ENCODE results near the gene SELENOK. TPM values are rescaled to one million over a fixed set of nuclear protein-coding genes. Genes with fewer than 3 reads are reported as not detected.
A peak's percentile ranks its signal among the peaks of the same experiment; 100 is the strongest.

The SELENOK gene
- total RNA-seq, 3 donors from 2014 or later, result 37.2 to 56.2 (median 47.2) TPM

DNA sequence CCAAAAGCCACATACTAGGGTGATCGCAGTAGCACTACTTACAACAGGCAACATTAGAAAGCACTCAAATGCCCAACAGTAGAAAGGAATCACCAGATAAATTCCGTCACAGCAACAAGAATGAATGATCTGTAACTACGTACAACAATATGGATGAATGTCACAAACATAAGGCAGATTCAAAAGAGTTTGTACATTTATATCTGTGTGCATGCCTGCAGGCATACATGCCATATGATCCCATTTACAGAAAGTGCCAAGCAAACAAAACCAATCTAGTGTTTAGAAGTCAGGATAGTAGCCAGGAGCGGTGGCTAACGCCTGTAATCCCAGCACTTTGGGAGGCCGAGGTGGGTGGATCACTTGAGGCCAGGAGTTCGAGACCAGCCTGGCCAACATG lies 41.7 kb downstream of the SELENOK start:
- Histone ChIP-seq H3K9me3 (no peaks in the 10 kb centered on the region), H3K36me3 (ENCODE audit: low read depth) (no peaks in the 10 kb centered on the region), H3K4me3 (no peak overlapping the region), H3K4me1 (ENCODE audit: low read depth) (peaks cover 7% of the 10 kb centered on the region)
- ATAC-seq (no peak), DNase-seq (no peak)
- TF ChIP-seq, protein P1, sequence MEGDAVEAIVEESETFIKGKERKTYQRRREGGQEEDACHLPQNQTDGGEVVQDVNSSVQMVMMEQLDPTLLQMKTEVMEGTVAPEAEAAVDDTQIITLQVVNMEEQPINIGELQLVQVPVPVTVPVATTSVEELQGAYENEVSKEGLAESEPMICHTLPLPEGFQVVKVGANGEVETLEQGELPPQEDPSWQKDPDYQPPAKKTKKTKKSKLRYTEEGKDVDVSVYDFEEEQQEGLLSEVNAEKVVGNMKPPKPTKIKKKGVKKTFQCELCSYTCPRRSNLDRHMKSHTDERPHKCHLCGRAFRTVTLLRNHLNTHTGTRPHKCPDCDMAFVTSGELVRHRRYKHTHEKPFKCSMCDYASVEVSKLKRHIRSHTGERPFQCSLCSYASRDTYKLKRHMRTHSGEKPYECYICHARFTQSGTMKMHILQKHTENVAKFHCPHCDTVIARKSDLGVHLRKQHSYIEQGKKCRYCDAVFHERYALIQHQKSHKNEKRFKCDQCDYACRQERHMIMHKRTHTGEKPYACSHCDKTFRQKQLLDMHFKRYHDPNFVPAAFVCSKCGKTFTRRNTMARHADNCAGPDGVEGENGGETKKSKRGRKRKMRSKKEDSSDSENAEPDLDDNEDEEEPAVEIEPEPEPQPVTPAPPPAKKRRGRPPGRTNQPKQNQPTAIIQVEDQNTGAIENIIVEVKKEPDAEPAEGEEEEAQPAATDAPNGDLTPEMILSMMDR (IDR thresholded peaks at IDR 0.05), result no peak
- intact Hi-C loops (cut with DNase I, micrococcal nuclease), result no loop called here

DNA sequence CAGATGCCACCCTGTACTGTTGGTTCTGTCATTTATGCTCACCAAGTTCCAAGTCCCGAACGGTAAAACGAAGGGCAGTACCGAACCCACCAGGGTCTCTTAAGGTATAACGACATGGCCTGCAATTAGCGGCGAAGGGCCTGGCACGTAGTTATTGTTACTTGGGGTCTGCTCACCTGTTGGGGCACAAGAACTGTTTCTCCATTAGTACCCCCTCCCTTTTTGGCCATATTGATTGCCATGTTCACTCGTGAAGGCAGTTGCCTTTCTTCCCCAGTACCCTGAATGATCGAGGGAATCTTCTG lies 44.9 kb downstream of the SELENOK start:
- Histone ChIP-seq H3K36me3 (ENCODE audit: low read depth) (no peaks in the 10 kb centered on the region), H3K4me3 (no peak overlapping the region), H3K9me3 (no peaks in the 10 kb centered on the region), H3K4me1 (ENCODE audit: low read depth) (peaks cover 27% of the 10 kb centered on the region)
- DNase-seq (no peak), ATAC-seq (no peak)
- intact Hi-C loops (cut with DNase I, micrococcal nuclease), result no loop called here
- TF ChIP-seq, protein P1 (IDR thresholded peaks at IDR 0.05), result no peak

DNA sequence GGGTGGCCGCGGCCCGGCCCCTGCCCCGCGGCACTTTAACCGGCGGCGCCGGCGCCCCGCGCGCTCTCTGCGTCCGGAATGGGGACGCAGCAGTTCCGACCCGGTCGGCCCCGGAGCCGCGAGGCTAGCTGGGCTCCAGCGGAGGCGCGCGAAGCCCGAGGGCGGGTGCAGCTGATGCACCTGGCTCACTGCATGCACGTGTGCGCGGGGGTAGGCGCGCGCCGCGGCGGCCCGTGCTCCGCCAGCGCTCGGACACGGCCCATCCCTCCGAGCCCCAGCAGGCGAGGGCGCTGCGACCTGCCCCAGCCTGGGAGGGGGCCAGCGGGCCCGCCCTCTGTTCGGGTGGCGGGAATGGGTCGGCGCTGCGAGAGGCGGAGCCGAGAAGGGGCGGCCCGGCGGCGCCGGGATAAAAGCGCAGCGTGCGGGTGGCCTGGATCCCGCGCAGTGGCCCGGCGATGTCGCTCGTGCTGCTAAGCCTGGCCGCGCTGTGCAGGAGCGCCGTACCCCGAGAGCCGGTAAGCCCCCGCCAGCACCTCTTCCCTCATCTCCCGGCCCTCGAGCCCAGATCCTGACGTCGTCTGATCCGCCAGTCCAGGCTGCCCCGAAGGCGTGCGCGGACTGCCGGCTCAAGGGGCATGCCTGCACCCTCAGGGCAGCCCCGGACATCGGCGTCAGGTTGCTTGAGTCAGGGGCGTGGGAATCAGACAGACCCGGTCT lies 45.4 kb downstream of the SELENOK start, which contains the start of the genes CHDH and IL17RB:
Gene CHDH (minus strand): TSS at position 286 of the 717 bp plus-strand sequence. CDS start 22,411 bp downstream, outside the sequence.
Gene IL17RB (plus strand): TSS at position 435 of the 717 bp plus-strand sequence. CDS start 21 bp downstream, at position 456.
- TF ChIP-seq, protein P1 (IDR thresholded peaks at IDR 0.05), result no peak
- H3K4me1 ChIP-seq (ENCODE audit: low read depth), result peaks cover 30% of the 10 kb centered on the region
- no peaks in the 10 kb centered on the region for H3K36me3 ChIP-seq (ENCODE audit: low read depth)
- DNase-seq (peak; percentile 76 to 92 (median 82)), ATAC-seq (peak; percentile 76)
- intact Hi-C loops (cut with DNase I, micrococcal nuclease), result no loop called here
- H3K4me3 ChIP-seq, result peak within 1 kb of the TSS; percentile 56
- no peaks in the 10 kb centered on the region for H3K9me3 ChIP-seq

DNA sequence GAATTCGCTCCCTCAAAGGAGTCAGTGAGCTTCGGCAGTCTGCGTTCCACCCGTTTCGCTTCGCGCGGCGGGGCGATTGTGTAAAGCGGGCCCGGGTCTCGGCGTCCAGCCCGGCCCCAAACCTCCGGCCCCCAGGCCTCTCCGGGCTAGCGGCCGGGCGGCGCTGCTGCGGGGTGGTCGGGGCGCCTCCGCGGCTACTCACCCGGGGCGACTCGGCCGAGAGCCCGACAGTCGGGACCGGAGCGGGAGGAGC lies 45.9 kb downstream of the SELENOK start:
- H3K4me1 ChIP-seq (ENCODE audit: low read depth), result peaks cover 30% of the 10 kb centered on the region
- peak overlapping the region; percentile 56 for H3K4me3 ChIP-seq
- H3K9me3 ChIP-seq, result no peaks in the 10 kb centered on the region
- H3K36me3 ChIP-seq (ENCODE audit: low read depth), result no peaks in the 10 kb centered on the region
- DNase-seq, result no peak
- ATAC-seq, result no peak
- TF ChIP-seq, protein P1 (IDR thresholded peaks at IDR 0.05), result no peak
- intact Hi-C loops (cut with DNase I, micrococcal nuclease), result no loop called here

DNA sequence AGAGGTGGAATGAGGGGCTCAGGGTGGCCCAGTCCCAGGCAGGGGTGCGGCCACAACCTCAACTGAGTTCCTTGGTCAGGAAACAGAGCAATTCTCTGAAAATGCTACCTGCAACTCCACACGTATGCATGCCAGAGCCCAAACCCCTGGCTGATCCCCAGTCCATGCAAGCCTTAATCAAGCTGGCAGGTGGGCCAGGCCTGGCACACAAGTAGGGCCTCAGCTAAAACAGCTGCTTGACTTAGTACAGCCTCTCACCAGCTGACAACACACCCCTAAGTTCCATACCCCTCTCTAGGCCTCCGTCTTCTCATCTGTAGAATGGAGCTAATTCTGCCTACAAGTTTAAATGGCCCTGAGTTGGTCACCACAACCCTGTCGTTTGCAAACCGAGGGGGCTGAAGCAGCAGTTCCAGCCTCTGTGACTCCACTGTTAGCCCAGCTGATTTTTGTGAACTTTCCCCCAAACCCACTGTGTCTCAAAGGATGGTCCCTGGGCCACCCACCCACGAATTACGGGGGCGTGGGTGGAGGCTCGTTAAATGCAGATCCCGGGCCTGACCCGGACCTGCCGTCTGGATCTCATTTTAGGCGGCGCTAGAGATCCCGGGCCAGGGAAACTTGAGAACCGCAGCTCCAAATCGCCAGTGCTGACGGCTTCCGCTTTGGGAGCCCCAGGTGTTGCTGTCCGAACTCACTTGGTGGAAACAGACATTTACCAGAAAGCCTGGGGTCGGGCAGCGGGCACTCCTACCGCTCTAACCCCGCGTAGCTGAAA lies 46.4 kb downstream of the SELENOK start:
- intact Hi-C loops (cut with DNase I, micrococcal nuclease), result no loop called here
- TF ChIP-seq, protein P1 (IDR thresholded peaks at IDR 0.05), result no peak

More for the DNA sequence above, 46.4 kb downstream of the SELENOK start:
- H3K9me3 ChIP-seq, result no peaks in the 10 kb centered on the region
- H3K4me1 ChIP-seq (ENCODE audit: low read depth), result peaks cover 30% of the 10 kb centered on the region
- DNase-seq (peak in 2 of 3 donors; percentile 68 to 73), ATAC-seq (peak; percentile 36)
- H3K4me3 ChIP-seq, result peak overlapping the region; percentile 56
- no peaks in the 10 kb centered on the region for H3K36me3 ChIP-seq (ENCODE audit: low read depth)

Measured in mucosa of descending colon (tissue), 3 donors.